Measurements from ENCODE around the gene PCDH12. TPM values are rescaled to one million over a fixed set of nuclear protein-coding genes. Genes with fewer than 3 reads are reported as not detected.

The PCDH12 gene
- total and polyA plus RNA-seq, 9 donors, result 0.61 to 11.1 (median 2.1) TPM

GRCh38 chr5:141898448-141899049 lies 59.5 kb downstream of the PCDH12 start:
- H3K4me3 ChIP-seq, result no peak overlapping the region
- H3K36me3 ChIP-seq, result no peaks in the 10 kb centered on the region
- H3K27ac ChIP-seq, result no peak overlapping the region
- intact Hi-C loops (cut with DNase I), result no loop called here
- H3K4me1 ChIP-seq (ENCODE audit: insufficient read depth), result no peaks in the 10 kb centered on the region
- DNase-seq, result no peak
- TF ChIP-seq CTCF (IDR thresholded peaks at IDR 0.05), result no peak
- no peak for TF ChIP-seq POLR2A (IDR thresholded peaks at IDR 0.05)
- no peak for TF ChIP-seq EP300 (IDR thresholded peaks at IDR 0.05)
- H3K27me3 ChIP-seq, result no peaks in the 10 kb centered on the region
- WGBS, 3 donors, result 81 to 90% (median 81%) methylated on average over 2 of the region's 2 CpGs
- no peaks in the 10 kb centered on the region for H3K9me3 ChIP-seq

- TF ChIP-seq EP300 (IDR thresholded peaks at IDR 0.05), result no peak
- TF ChIP-seq POLR2A (IDR thresholded peaks at IDR 0.05), result no peak
- TF ChIP-seq CTCF (IDR thresholded peaks at IDR 0.05), result no peak
- H3K4me1 ChIP-seq (ENCODE audit: insufficient read depth), result no peaks in the 10 kb centered on the region
- no peaks in the 10 kb centered on the region for H3K9me3 ChIP-seq
- H3K27me3 ChIP-seq, result no peaks in the 10 kb centered on the region
- H3K36me3 ChIP-seq, result no peaks in the 10 kb centered on the region
- H3K4me3 ChIP-seq, result no peak overlapping the region
- no peak overlapping the region for H3K27ac ChIP-seq
- no peak for DNase-seq
- intact Hi-C loops (cut with DNase I), result no loop called here
- WGBS, 3 donors, result 92 to 96% (median 95%) methylated on average over 4 of the region's 4 CpGs
Observed at GRCh38 chr5:141897425-141897824, 60.6 kb downstream of the PCDH12 start.

Other genes with a start within 250 kb of the PCDH12 start
- gene PCDH1, start 79.8 kb downstream of the PCDH12 start, total RNA-seq, result 10 to 100 TPM in 2 of 7 donors, 1 to 10 TPM in 5; 3.2 to 13.8 (median 8.8) TPM
- 1 to 10 TPM; 4.1 to 7.0 TPM for gene PCDH1, start 79.8 kb downstream of the PCDH12 start, polyA plus RNA-seq
- gene DELE1, start 34.3 kb downstream of the PCDH12 start, total RNA-seq, result 10 to 100 TPM; 42.1 to 69.8 (median 52.9) TPM
- gene DELE1, start 34.3 kb downstream of the PCDH12 start, polyA plus RNA-seq, result 10 to 100 TPM; 39.0 to 43.4 TPM
- gene RNF14, start 10.9 kb upstream of the PCDH12 start, total RNA-seq, result 10 to 100 TPM; 26.0 to 55.4 (median 42.6) TPM
- gene RNF14, start 10.9 kb upstream of the PCDH12 start, polyA plus RNA-seq, result 10 to 100 TPM; 28.7 to 74.9 TPM
- 10 to 100 TPM; 20.3 to 40.9 (median 35.1) TPM for gene GNPDA1, start 54.8 kb upstream of the PCDH12 start, total RNA-seq
- 100 to 1,000 TPM in 1 of 2 donors, 10 to 100 TPM in 1; 23.2 to 108 TPM for gene GNPDA1, start 54.8 kb upstream of the PCDH12 start, polyA plus RNA-seq
- 10 to 100 TPM; 61.0 to 96.0 (median 70.0) TPM for gene NDFIP1, start 150.6 kb upstream of the PCDH12 start, total RNA-seq
- 100 to 1,000 TPM in 1 of 2 donors, 10 to 100 TPM in 1; 54.8 to 192 TPM for gene NDFIP1, start 150.6 kb upstream of the PCDH12 start, polyA plus RNA-seq